ENCODE results near the gene TMEM203. TPM values are rescaled to one million over a fixed set of nuclear protein-coding genes. Genes with fewer than 3 reads are reported as not detected.

Gene TMEM203
- total RNA-seq, 2 donors from 2014 or later = 35.3 to 47.8 TPM

DNA sequence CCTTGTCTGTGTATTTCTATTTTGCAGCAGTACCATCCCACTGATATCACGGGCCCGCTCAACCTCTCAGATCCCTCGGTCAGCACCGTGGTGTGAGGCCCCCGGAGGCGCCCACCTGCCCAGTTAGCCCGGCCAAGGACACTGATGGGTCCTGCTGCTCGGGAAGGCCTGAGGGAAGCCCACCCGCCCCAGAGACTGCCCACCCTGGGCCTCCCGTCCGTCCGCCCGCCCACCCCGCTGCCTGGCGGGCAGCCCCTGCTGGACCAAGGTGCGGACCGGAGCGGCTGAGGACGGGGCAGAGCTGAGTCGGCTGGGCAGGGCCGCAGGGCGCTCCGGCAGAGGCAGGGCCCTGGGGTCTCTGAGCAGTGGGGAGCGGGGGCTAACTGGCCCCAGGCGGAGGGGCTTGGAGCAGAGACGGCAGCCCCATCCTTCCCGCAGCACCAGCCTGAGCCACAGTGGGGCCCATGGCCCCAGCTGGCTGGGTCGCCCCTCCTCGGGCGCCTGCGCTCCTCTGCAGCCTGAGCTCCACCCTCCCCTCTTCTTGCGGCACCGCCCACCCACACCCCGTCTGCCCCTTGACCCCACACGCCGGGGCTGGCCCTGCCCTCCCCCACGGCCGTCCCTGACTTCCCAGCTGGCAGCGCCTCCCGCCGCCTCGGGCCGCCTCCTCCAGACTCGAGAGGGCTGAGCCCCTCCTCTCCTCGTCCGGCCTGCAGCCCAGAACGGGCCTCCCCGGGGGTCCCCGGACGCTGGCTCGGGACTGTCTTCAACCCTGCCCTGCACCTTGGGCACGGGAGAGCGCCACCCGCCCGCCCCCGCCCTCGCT lies 37.5 kb downstream of the TMEM203 start:
- peaks cover 3% of the 10 kb centered on the region for H3K27me3 ChIP-seq (replicated peaks; ENCODE audit: insufficient read depth)
- peak overlapping the region; percentile 26 to 79 for H3K27ac ChIP-seq
- peaks cover 32% of the 10 kb centered on the region for H3K4me1 ChIP-seq (replicated peaks)
- 7% methylated on average over 35 of the region's 57 CpGs for WGBS
- H3K4me3 ChIP-seq = peak overlapping the region; percentile 40 to 58
- H3K9me3 ChIP-seq = no peaks in the 10 kb centered on the region
- no peaks in the 10 kb centered on the region for H3K36me3 ChIP-seq
- TF ChIP-seq POLR2AphosphoS5 (IDR thresholded peaks at IDR 0.05) (no peak), POLR2A (IDR thresholded peaks at IDR 0.05) (no peak)
- TF ChIP-seq, protein P1, sequence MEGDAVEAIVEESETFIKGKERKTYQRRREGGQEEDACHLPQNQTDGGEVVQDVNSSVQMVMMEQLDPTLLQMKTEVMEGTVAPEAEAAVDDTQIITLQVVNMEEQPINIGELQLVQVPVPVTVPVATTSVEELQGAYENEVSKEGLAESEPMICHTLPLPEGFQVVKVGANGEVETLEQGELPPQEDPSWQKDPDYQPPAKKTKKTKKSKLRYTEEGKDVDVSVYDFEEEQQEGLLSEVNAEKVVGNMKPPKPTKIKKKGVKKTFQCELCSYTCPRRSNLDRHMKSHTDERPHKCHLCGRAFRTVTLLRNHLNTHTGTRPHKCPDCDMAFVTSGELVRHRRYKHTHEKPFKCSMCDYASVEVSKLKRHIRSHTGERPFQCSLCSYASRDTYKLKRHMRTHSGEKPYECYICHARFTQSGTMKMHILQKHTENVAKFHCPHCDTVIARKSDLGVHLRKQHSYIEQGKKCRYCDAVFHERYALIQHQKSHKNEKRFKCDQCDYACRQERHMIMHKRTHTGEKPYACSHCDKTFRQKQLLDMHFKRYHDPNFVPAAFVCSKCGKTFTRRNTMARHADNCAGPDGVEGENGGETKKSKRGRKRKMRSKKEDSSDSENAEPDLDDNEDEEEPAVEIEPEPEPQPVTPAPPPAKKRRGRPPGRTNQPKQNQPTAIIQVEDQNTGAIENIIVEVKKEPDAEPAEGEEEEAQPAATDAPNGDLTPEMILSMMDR (IDR thresholded peaks at IDR 0.05) = no peak
- DNase-seq (ENCODE audit: low spot score) = no peak
- intact Hi-C loops (cut with DNase I) = no loop called here

DNA sequence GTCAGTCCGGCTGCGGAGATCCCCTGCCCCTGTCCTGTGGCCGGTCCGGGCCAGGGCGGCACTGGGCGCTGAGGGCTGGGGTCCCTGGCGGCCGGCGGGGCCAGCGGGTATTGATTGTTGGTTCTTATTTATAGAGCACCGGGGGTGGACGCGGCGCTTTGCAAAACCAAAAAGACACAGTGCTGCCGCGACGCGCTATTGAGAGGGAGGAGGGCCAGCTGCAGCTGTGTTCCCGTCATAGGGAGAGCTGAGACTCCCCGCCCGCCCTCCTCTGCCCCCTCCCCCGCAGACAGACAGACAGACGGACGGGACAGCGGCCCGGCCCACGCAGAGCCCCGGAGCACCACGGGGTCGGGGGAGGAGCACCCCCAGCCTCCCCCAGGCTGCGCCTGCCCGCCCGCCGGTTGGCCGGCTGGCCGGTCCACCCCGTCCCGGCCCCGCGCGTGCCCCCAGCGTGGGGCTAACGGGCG lies 38.1 kb downstream of the TMEM203 start:
- intact Hi-C loops (cut with DNase I) = no loop called here
- peak overlapping the region; percentile 40 to 58 for H3K4me3 ChIP-seq

DNA sequence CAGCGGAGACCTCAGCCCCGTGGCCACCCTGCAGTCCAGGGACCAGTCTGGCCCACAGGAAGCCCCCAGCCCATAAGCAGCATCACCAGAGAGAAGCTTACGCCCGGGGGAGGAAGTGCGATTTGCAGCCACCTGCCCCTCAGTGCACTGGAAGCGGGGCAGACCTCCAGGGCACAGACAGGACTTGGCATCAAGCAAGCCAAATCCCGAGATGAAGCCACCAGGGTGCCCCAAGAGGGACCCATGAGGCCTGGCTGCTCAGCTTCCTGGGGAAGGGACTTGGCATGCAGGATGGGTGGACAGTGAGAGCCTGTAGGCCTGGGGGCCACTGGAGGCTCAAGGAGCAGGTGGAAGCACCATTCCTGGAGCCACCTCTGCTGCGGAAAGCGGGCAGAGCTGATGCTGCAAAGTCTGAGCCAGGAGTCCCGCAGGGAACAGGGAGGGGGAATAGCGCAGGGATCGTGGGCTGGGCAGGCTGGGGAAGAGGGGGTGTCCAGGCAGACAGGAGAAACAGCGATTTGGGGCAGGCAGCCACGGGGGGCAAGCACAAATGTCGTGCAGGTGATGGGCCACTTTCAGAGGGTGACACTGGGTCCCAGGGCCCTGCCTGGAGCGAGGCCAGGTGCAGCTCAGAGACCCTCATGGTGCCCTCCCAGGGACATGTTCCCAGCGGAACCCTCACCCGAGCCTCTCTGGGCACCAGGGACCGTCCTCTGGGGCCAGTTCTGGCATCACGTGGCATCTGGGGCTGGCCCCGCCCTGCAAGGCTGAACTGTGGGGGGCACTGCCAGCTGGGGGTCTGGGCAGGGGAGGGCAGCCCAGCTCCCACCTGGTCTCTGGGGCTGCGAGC lies 38.8 kb downstream of the TMEM203 start:
- DNase-seq (ENCODE audit: low spot score) = no peak
- WGBS = 63% methylated on average over 22 of the region's 22 CpGs
- no peak overlapping the region for H3K27ac ChIP-seq
- no peak overlapping the region for H3K4me3 ChIP-seq
- peaks cover 28% of the 10 kb centered on the region for H3K4me1 ChIP-seq (replicated peaks)
- no peaks in the 10 kb centered on the region for H3K9me3 ChIP-seq
- no peaks in the 10 kb centered on the region for H3K36me3 ChIP-seq
- TF ChIP-seq, protein P1 (IDR thresholded peaks at IDR 0.05) = no peak
- TF ChIP-seq POLR2A (IDR thresholded peaks at IDR 0.05) (no peak), POLR2AphosphoS5 (IDR thresholded peaks at IDR 0.05) (no peak)
- H3K27me3 ChIP-seq (replicated peaks; ENCODE audit: insufficient read depth) = peaks cover 3% of the 10 kb centered on the region
- intact Hi-C loops (cut with DNase I) = no loop called here

More for the DNA sequence above, 38.1 kb downstream of the TMEM203 start:
- H3K27ac ChIP-seq = peak overlapping the region in 1 of 2 donors; percentile 79
- H3K36me3 ChIP-seq = no peaks in the 10 kb centered on the region
- no peaks in the 10 kb centered on the region for H3K9me3 ChIP-seq
- H3K27me3 ChIP-seq (replicated peaks; ENCODE audit: insufficient read depth) = peaks cover 3% of the 10 kb centered on the region
- TF ChIP-seq POLR2AphosphoS5 (IDR thresholded peaks at IDR 0.05) = no peak
- TF ChIP-seq, protein P1 (IDR thresholded peaks at IDR 0.05) = no peak
- no peak for TF ChIP-seq POLR2A (IDR thresholded peaks at IDR 0.05)
- H3K4me1 ChIP-seq (replicated peaks) = peaks cover 32% of the 10 kb centered on the region
- WGBS = 31% methylated on average over 25 of the region's 44 CpGs
- DNase-seq (ENCODE audit: low spot score) = no peak

DNA sequence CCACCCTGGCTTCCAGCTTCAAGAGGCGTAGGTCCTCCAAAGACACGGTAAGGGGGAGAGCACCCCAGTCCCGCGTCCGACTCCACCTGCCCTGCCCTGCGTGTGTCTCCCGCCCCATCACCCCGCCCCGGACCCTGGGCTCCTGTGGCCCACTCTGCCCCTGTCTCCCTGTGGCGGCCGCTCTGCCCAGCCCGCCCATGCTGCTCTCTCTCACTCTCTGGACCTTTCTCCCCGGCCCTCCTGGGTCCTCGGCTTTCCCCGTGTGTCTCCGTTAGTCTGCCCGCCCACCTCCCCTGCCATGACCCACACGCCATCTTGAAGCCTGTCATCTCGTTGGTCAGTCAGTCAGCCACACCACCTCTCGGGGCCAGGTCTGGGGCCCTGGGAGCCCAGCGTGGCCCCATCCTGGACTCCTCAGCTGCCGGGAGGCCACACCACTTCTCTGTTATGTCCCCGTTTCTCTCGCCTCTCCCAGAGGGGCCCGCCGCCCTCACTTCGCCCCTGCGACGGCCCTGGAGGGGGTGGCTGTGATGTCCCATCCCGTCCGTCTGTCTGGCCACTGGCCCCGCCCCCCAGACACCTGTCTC lies 40.1 kb downstream of the TMEM203 start:
- TF ChIP-seq POLR2A (IDR thresholded peaks at IDR 0.05) (no peak), POLR2AphosphoS5 (IDR thresholded peaks at IDR 0.05) (no peak)
- TF ChIP-seq, protein P1 (IDR thresholded peaks at IDR 0.05) = no peak
- no peaks in the 10 kb centered on the region for H3K36me3 ChIP-seq
- no peaks in the 10 kb centered on the region for H3K9me3 ChIP-seq
- peaks cover 15% of the 10 kb centered on the region for H3K4me1 ChIP-seq (replicated peaks)
- WGBS = 78% methylated on average over 32 of the region's 32 CpGs
- intact Hi-C loops (cut with DNase I) = no loop called here
- H3K4me3 ChIP-seq = no peak overlapping the region
- peaks cover 3% of the 10 kb centered on the region for H3K27me3 ChIP-seq (replicated peaks; ENCODE audit: insufficient read depth)
- H3K27ac ChIP-seq = no peak overlapping the region
- DNase-seq (ENCODE audit: low spot score) = no peak
